Amniotic epithelial cell (primary cell): ENCODE data around the gene TTC29.

Source experiments
- DNase-seq: peaks from one replicate; pipeline ENCODE4 v3.0.0-alpha.2; 2010; ENCODE audit warnings: low read depth

The TTC29 gene

GRCh38 chr4:146945556-146946374 is at the start of gene TTC29:
Gene TTC29 (minus strand): TSS chr4:146945864. CDS start chr4:146939895, 5,969 bp downstream.
- peak; percentile 69 for DNase-seq

GRCh38 chr4:146981651-146982050 is 36.0 kb upstream of the TTC29 start:
- peak; percentile 96 for DNase-seq

- peak; percentile 39 for DNase-seq
Measured at GRCh38 chr4:146978641-146979040, 33.0 kb upstream of the TTC29 start.

GRCh38 chr4:146976145-146976544 is 30.5 kb upstream of the TTC29 start:
- no peak for DNase-seq

- DNase-seq: no peak
Measured at GRCh38 chr4:146975527-146975926, 29.9 kb upstream of the TTC29 start.

GRCh38 chr4:146975036-146975435 is 29.4 kb upstream of the TTC29 start:
- DNase-seq: no peak

GRCh38 chr4:146972036-146972435 is 26.4 kb upstream of the TTC29 start:
- DNase-seq: no peak

GRCh38 chr4:146969126-146969525 is 23.5 kb upstream of the TTC29 start:
- DNase-seq: no peak

GRCh38 chr4:146960634-146961033 is 15.0 kb upstream of the TTC29 start:
- DNase-seq: no peak

GRCh38 chr4:146959692-146960091 is 14.0 kb upstream of the TTC29 start:
- no peak for DNase-seq

GRCh38 chr4:146957237-146957636 is 11.6 kb upstream of the TTC29 start:
- DNase-seq: peak; percentile 19

GRCh38 chr4:146952896-146953295 is 7.2 kb upstream of the TTC29 start:
- no peak for DNase-seq

- no peak for DNase-seq
Measured at GRCh38 chr4:146949559-146949958, 3.9 kb upstream of the TTC29 start.

- DNase-seq: peak; percentile 55
Measured at GRCh38 chr4:146943691-146944375, 1.8 kb downstream of the TTC29 start.

GRCh38 chr4:146932116-146932515 is 13.5 kb downstream of the TTC29 start:
- DNase-seq: peak; percentile 21

- no peak for DNase-seq
Measured at GRCh38 chr4:146930673-146931072, 15.0 kb downstream of the TTC29 start.

GRCh38 chr4:146927695-146928094 is 18.0 kb downstream of the TTC29 start:
- no peak for DNase-seq

GRCh38 chr4:146916479-146917076 is 29.1 kb downstream of the TTC29 start:
- DNase-seq: peak; percentile 45

GRCh38 chr4:146915132-146915531 is 30.5 kb downstream of the TTC29 start:
- DNase-seq: no peak

- DNase-seq: no peak
Measured at GRCh38 chr4:146900295-146900694, 45.4 kb downstream of the TTC29 start.

- DNase-seq: no peak
Measured at GRCh38 chr4:146890301-146890700, 55.4 kb downstream of the TTC29 start.

GRCh38 chr4:146883070-146883469 is 62.6 kb downstream of the TTC29 start:
- no peak for DNase-seq

- DNase-seq: no peak
Measured at GRCh38 chr4:146857298-146857697, 88.4 kb downstream of the TTC29 start.
